GM06990 (cell line): ENCODE results near the gene KBTBD12.

Experiments
- DNase-seq: peaks from one replicate; pipeline ENCODE4 v3.0.0-alpha.2; 2011; ENCODE audit not compliant: insufficient read length; ENCODE audit errors: extremely low read depth
- H3K27me3 ChIP-seq: replicated peaks from 2 replicates; pipeline ENCODE4 v1.6.0; 2011; ENCODE audit warnings: low read length; ENCODE audit not compliant: control insufficient read depth, insufficient read depth
- H3K36me3 ChIP-seq: 2 replicates; pipeline ENCODE4 v1.5.1; 2011; ENCODE audit warnings: low read length; ENCODE audit not compliant: control insufficient read depth, insufficient read depth
- H3K4me3 ChIP-seq: replicated peaks from 2 replicates; pipeline ENCODE4 v1.5.1; 2011; ENCODE audit warnings: low read depth, mild to moderate bottlenecking, control low read depth, low read length
- CTCF ChIP-seq: IDR thresholded peaks from 2 replicates; pipeline ENCODE4 v1.5.1; 2011; ENCODE audit warnings: low read length, control low read depth, mild to moderate bottlenecking, inconsistent platforms; ENCODE audit not compliant: insufficient read depth, poor library complexity, severe bottlenecking

Gene KBTBD12

GRCh38 chr3:127984241-127984975 lies 69.4 kb downstream of the KBTBD12 start:
- Histone ChIP-seq H3K36me3 (no peaks in the 10 kb centered on the region; the same call in 1 of the 2 replicates), H3K27me3 (peaks cover 3% of the 10 kb centered on the region; the same call in 1 of the 2 replicates), H3K4me3 (no peak overlapping the region)
- no peak for TF ChIP-seq CTCF
- no peak for DNase-seq

DNA sequence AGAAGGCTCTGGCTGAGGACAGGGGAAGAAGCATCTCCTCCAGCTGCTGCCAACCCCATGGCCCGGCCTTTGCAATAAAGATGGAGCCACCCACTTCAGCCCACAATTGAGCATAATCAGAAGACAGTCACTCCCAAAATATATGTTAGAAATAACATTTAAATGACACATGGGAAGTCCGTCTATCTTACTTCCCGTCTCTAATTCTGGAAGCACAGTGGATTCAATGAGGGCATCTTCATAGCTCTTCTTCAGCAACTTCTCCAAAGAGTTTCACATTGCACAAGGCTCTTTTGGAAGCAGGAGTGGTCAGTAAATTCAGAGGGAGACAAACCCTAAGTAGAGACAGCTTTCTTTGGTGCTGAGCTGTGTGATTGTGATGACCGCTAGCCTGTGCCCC lies 70.2 kb downstream of the KBTBD12 start:
- H3K27me3 ChIP-seq = peaks cover 3% of the 10 kb centered on the region; the same call in 1 of the 2 replicates

DNA sequence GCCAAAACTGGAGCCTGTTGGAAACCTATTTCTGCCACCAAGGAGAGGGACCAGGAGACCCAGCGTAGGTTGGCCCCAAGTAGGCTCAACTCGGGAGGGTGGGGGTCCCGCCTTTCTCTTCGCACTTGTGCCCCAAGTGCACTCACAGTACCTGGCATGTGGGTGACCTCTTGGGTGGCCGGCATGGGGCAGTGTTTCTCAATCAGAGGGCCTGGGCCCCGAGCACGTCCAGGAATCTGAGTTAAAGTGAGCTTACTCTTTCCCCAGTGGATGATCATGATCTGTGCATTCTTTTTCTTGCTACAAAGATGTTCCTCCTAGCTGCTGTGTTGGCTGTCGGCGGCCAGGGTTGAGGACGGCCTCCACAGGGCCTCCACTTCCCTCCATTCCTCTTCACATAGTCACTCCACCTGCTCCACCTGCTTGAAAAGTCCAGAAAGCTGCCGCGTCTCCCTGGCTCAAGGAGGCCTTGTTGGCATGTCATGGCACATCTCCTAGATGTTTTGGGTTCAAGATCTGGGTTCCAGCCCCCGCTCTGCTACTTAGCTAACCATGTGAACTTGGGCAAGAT lies 70.7 kb downstream of the KBTBD12 start:
- DNase-seq = no peak
- no peaks in the 10 kb centered on the region; the same call in 1 of the 2 replicates for H3K36me3 ChIP-seq
- no peak overlapping the region for H3K4me3 ChIP-seq
- TF ChIP-seq CTCF = no peak
- peaks cover 3% of the 10 kb centered on the region; the same call in 1 of the 2 replicates for H3K27me3 ChIP-seq

More for the DNA sequence above, 70.2 kb downstream of the KBTBD12 start:
- Histone ChIP-seq H3K4me3 (no peak overlapping the region), H3K36me3 (no peaks in the 10 kb centered on the region; the same call in 1 of the 2 replicates)
- TF ChIP-seq CTCF = no peak
- no peak for DNase-seq

- DNase-seq = no peak
- Histone ChIP-seq H3K36me3 (no peaks in the 10 kb centered on the region; the same call in 1 of the 2 replicates), H3K4me3 (no peak overlapping the region), H3K27me3 (peaks cover 3% of the 10 kb centered on the region; the same call in 1 of the 2 replicates)
- no peak for TF ChIP-seq CTCF
These were observed 71.8 kb downstream of the KBTBD12 start for GRCh38 chr3:127986803-127987202.

DNA sequence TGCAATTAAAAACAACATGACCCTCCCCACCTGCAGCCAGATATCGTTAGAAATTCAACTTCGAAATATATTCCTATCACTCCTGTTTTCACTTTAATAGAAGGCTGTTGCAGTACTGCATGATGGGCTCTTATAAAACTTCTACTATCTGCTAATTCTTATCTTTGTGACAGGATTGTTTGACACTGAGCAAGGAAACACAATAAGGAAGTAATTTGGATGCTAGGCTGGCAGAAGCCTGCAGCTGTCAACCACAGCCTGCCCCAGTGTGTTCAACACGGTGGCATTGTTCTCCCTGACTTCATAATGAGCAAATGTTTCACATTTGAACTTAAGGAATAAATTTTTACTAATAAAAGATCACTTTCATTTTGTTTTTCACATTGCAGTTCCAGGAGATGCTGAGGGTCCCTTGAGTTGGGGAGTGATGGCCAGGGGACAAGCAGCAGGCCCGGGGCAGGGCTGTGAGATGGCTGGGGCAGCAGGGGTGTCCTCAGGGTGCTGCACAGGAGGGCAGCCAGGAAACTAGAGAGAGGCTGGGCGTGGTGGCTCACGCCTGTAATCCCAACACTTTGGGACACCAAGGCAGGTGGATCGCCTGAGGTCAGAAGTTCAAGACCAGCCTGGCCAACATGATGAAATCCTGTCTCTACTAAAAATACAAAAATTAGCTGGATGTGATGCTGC lies 72.4 kb downstream of the KBTBD12 start:
- Histone ChIP-seq H3K4me3 (no peak overlapping the region), H3K36me3 (no peaks in the 10 kb centered on the region; the same call in 1 of the 2 replicates), H3K27me3 (peaks cover 3% of the 10 kb centered on the region; the same call in 1 of the 2 replicates)
- DNase-seq = no peak
- no peak for TF ChIP-seq CTCF
